GM23338 (cell line): ENCODE data around the gene OLFML3. TPM values are rescaled to one million over a fixed set of nuclear protein-coding genes. Genes with fewer than 3 reads are reported as not detected.

Experiments used
- ATAC-seq: fragments of 200-7000 bp; cut with Tn5 transposase; 3 replicates; pipeline ENCODE4 v1.9.1; 2020
- DNase-seq: peaks from one replicate; pipeline ENCODE4 v3.0.0-alpha.2; 2015; ENCODE audit warnings: low spot score
- H2AFZ ChIP-seq: fragments of 200-600 bp; sonication (generic); 2 replicates; pipeline ENCODE4 v1.8.0; 2016; ENCODE audit warnings: antibody characterized with exemption, mild to moderate bottlenecking, moderate library complexity
- H3F3A ChIP-seq: fragments of 200-600 bp; sonication (generic); replicated peaks from 2 replicates; pipeline ENCODE4 v1.8.0; 2017; ENCODE audit warnings: antibody characterized with exemption, mixed run types, low read depth
- H3K27ac ChIP-seq: fragments of 200-600 bp; sonication (generic); 2 replicates; pipeline ENCODE4 v1.6.1; 2016; ENCODE audit warnings: low read depth
- H3K27me3 ChIP-seq: fragments of 200-600 bp; sonication (generic); 2 replicates; pipeline ENCODE4 v1.8.0; 2016; ENCODE audit warnings: mild to moderate bottlenecking, mixed run types, moderate library complexity; ENCODE audit not compliant: insufficient read depth
- H3K36me3 ChIP-seq: fragments of 200-600 bp; sonication (generic); 2 replicates; pipeline ENCODE4 v1.8.0; 2016; ENCODE audit warnings: mild to moderate bottlenecking; ENCODE audit not compliant: insufficient read depth
- H3K4me1 ChIP-seq: fragments of 200-600 bp; sonication (generic); 2 replicates; pipeline ENCODE4 v1.8.0; 2016; ENCODE audit warnings: mild to moderate bottlenecking, moderate library complexity; ENCODE audit not compliant: insufficient read depth
- H3K4me2 ChIP-seq: fragments of 200-600 bp; sonication (generic); 2 replicates; pipeline ENCODE4 v1.7.1; 2017; ENCODE audit warnings: mixed run types
- H3K4me3 ChIP-seq: fragments of 200-600 bp; sonication (generic); 2 replicates; pipeline ENCODE4 v1.6.1; 2016; ENCODE audit warnings: mixed run types
- H3K79me2 ChIP-seq: fragments of 200-600 bp; sonication (generic); replicated peaks from 2 replicates; pipeline ENCODE4 v1.8.0; 2017; ENCODE audit warnings: mild to moderate bottlenecking; ENCODE audit not compliant: insufficient read depth
- H3K9me2 ChIP-seq: fragments of 200-600 bp; sonication (generic); 2 replicates; pipeline ENCODE4 v1.8.0; 2017; ENCODE audit not compliant: insufficient read depth
- H4K20me1 ChIP-seq: fragments of 200-600 bp; sonication (generic); replicated peaks from 2 replicates; pipeline ENCODE4 v1.8.0; 2017; ENCODE audit warnings: mild to moderate bottlenecking; ENCODE audit not compliant: insufficient read depth
- H3K27ac Mint-ChIP-seq: 2 replicates; pipeline ENCODE4 v1.8.0; 2020; ENCODE audit warnings: inconsistent platforms, mild to moderate bottlenecking, moderate library complexity, mixed read lengths
- H3K27me3 Mint-ChIP-seq: 3 replicates; pipeline ENCODE4 v1.8.0; 2022; ENCODE audit warnings: low read depth, mild to moderate bottlenecking, moderate library complexity, mixed read lengths, inconsistent platforms; ENCODE audit not compliant: insufficient read depth, poor library complexity
- H3K36me3 Mint-ChIP-seq: 3 replicates; pipeline ENCODE4 v1.8.0; 2021; ENCODE audit warnings: low read depth, mild to moderate bottlenecking, inconsistent platforms, moderate library complexity, mixed read lengths
- H3K4me1 Mint-ChIP-seq: 3 replicates; pipeline ENCODE4 v1.8.0; 2020; ENCODE audit warnings: mild to moderate bottlenecking, inconsistent platforms, mixed read lengths
- H3K4me3 Mint-ChIP-seq: 3 replicates; pipeline ENCODE4 v1.8.0; 2021; ENCODE audit warnings: moderate library complexity, mild to moderate bottlenecking, inconsistent platforms, mixed read lengths
- H3K9me3 Mint-ChIP-seq: 3 replicates; pipeline ENCODE4 v1.8.0; 2020; ENCODE audit warnings: moderate library complexity, mild to moderate bottlenecking, inconsistent platforms, mixed read lengths
- CREB1 ChIP-seq: fragments of 250-450 bp; sonication (Bioruptor Pico); IDR thresholded peaks from 2 replicates; pipeline ENCODE4 v1.5.0; 2020; ENCODE audit warnings: low read depth, mild to moderate bottlenecking, moderate library complexity
- EZH2 ChIP-seq: fragments of 200-600 bp; sonication (generic); IDR thresholded peaks from one replicate; pipeline ENCODE4 v1.8.0; 2017; ENCODE audit warnings: antibody characterized with exemption, mild to moderate bottlenecking, low read depth; ENCODE audit not compliant: unreplicated experiment
- EZH2phosphoT487 ChIP-seq: fragments of 200-600 bp; sonication (generic); IDR thresholded peaks from one replicate; pipeline ENCODE4 v1.8.1; 2018; ENCODE audit warnings: antibody characterized with exemption; ENCODE audit not compliant: unreplicated experiment
- JUNB ChIP-seq: IDR thresholded peaks from one replicate; pipeline ENCODE4 v1.6.1; 2016; ENCODE audit warnings: antibody characterized with exemption; ENCODE audit not compliant: unreplicated experiment
- POLR2AphosphoS5 ChIP-seq: IDR thresholded peaks from 2 replicates; pipeline ENCODE4 v1.6.1; 2016; ENCODE audit warnings: antibody characterized with exemption, low read depth
- STAT1 ChIP-seq: IDR thresholded peaks from one replicate; pipeline ENCODE4 v1.6.1; 2016; ENCODE audit warnings: antibody characterized with exemption; ENCODE audit not compliant: unreplicated experiment
- ZNF331 ChIP-seq: fragments of 250-450 bp; sonication (Bioruptor Pico); IDR thresholded peaks from 2 replicates; pipeline ENCODE4 v1.5.0; 2020; ENCODE audit warnings: low read depth, mild to moderate bottlenecking, moderate library complexity
- ZNF462 ChIP-seq: fragments of 250-450 bp; sonication (Bioruptor Pico); IDR thresholded peaks from 2 replicates; pipeline ENCODE4 v1.5.0; 2020; ENCODE audit warnings: mild to moderate bottlenecking, moderate library complexity
- polyA plus RNA-seq: library from polyadenylated mRNA; unstranded; fragments of >200 nt; fragmentation: Nextera tagmentation; extraction: Ambion mirVana; gene quantifications from 2 replicates; pipeline ENCODE4 v1.2.1, GENCODE V29; 2016
- total RNA-seq: library from RNA; depleted of rRNA; stranded (reverse); fragments of >200 nt; shearing (Covaris generic); gene quantifications from 2 replicates; pipeline ENCODE4 v1.2.3, GENCODE V29; 2014

The OLFML3 gene
- total and polyA plus RNA-seq, 2 experiments from 2014 or later = 42.8 to 69.9 TPM

DNA sequence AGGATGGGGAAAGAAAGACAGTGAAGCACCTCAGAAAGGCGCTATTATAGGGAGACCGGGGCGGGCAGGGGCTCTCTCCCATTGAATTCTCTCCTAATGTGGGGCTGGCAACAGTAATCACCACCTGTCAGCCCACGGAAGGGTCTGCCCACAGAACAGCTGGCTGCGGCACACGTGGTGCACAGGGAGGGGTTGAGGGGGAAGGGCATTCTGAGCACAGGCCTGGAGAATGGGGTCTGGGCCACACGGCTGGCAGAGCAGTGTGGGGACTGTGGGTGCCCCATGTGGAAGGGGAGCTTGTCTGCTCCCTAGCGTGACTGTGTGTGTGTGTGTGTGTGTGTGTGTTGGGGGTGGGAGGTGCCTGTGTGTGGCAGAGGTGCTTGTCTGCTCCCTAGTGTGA, 4.1 kb downstream of the OLFML3 start:
- H2AFZ ChIP-seq = no peak overlapping the region
- H4K20me1 ChIP-seq = no peaks in the 10 kb centered on the region
- DNase-seq = no peak
- peaks cover 28% of the 10 kb centered on the region for H3K4me1 ChIP-seq
- TF ChIP-seq ZNF331 (CRISPR knock-in tag) (no peak), JUNB (no peak), ZNF462 (CRISPR knock-in tag) (no peak), EZH2 (no peak), STAT1 (no peak), POLR2AphosphoS5 (no peak), CREB1 (CRISPR knock-in tag) (no peak), EZH2phosphoT487 (no peak)
- H3F3A ChIP-seq = peaks cover 5% of the 10 kb centered on the region; the same call in 1 of the 2 replicates
- H3K4me2 ChIP-seq = no peak overlapping the region
- H3K79me2 ChIP-seq = peaks cover 10% of the 10 kb centered on the region; the same call in 1 of the 2 replicates
- no peak for ATAC-seq
- H3K36me3 ChIP-seq = peaks cover 3% of the 10 kb centered on the region; the same call in 1 of the 2 replicates
- no peaks in the 10 kb centered on the region for H3K9me2 ChIP-seq
- H3K4me3 Mint-ChIP-seq = no peak overlapping the region
- H3K4me3 ChIP-seq = no peak overlapping the region
- H3K27ac Mint-ChIP-seq = no peak overlapping the region
- H3K27me3 ChIP-seq = no peaks in the 10 kb centered on the region
- peaks cover 26% of the 10 kb centered on the region for H3K27me3 Mint-ChIP-seq
- H3K4me1 Mint-ChIP-seq = peaks cover 54% of the 10 kb centered on the region
- H3K36me3 Mint-ChIP-seq = peaks cover 67% of the 10 kb centered on the region
- peaks cover 44% of the 10 kb centered on the region for H3K9me3 Mint-ChIP-seq
- no peak overlapping the region for H3K27ac ChIP-seq
